Neural progenitor cell (in vitro differentiated cells): ENCODE data around the gene DNAAF2. TPM values are rescaled to one million over a fixed set of nuclear protein-coding genes. Genes with fewer than 3 reads are reported as not detected.

ENCODE experiments used
- DNase-seq: peaks from one replicate; pipeline ENCODE4 v3.0.0-alpha.2; 2016; ENCODE audit warnings: low spot score
- H2AFZ ChIP-seq: fragments of 200-600 bp; sonication (generic); replicated peaks from 2 replicates; pipeline ENCODE4 v1.6.1; 2016; ENCODE audit warnings: antibody characterized with exemption
- H3F3A ChIP-seq: fragments of 200-600 bp; sonication (generic); 2 replicates; pipeline ENCODE4 v1.6.1; 2016; ENCODE audit warnings: antibody characterized with exemption, low read depth
- H3K27ac ChIP-seq: fragments of 200-600 bp; sonication (generic); 2 replicates; pipeline ENCODE4 v1.5.1; 2016; ENCODE audit warnings: mild to moderate bottlenecking
- H3K27me3 ChIP-seq: fragments of 200-600 bp; sonication (generic); 2 replicates; pipeline ENCODE4 v1.6.1; 2016; ENCODE audit warnings: mild to moderate bottlenecking, moderate library complexity
- H3K36me3 ChIP-seq: fragments of 200-600 bp; sonication (generic); 2 replicates; pipeline ENCODE4 v1.5.1; 2016
- H3K4me1 ChIP-seq: fragments of 200-600 bp; sonication (generic); 2 replicates; pipeline ENCODE4 v1.6.1; 2016; ENCODE audit warnings: mixed run types
- H3K4me2 ChIP-seq: fragments of 200-600 bp; sonication (generic); 2 replicates; pipeline ENCODE4 v1.6.1; 2016
- H3K4me3 ChIP-seq: fragments of 200-600 bp; sonication (generic); 2 replicates; pipeline ENCODE4 v1.5.1; 2016
- H3K79me2 ChIP-seq: fragments of 200-600 bp; sonication (generic); 2 replicates; pipeline ENCODE4 v1.6.1; 2016; ENCODE audit warnings: low read depth
- H3K9ac ChIP-seq: fragments of 200-600 bp; sonication (generic); 2 replicates; pipeline ENCODE4 v1.6.1; 2016
- H3K9me3 ChIP-seq: fragments of 200-600 bp; sonication (generic); 2 replicates; pipeline ENCODE4 v1.5.1; 2016; ENCODE audit warnings: low read depth
- H4K20me1 ChIP-seq: fragments of 200-600 bp; sonication (generic); 2 replicates; pipeline ENCODE4 v1.6.1; 2016; ENCODE audit warnings: low read depth
- H3K27ac Mint-ChIP-seq: 3 replicates; pipeline ENCODE4 v1.8.0; 2021; ENCODE audit warnings: mixed read lengths
- H3K27me3 Mint-ChIP-seq: 2 replicates; pipeline ENCODE4 v1.8.0; 2022; ENCODE audit warnings: low read depth, mild to moderate bottlenecking, inconsistent platforms, moderate library complexity, mixed read lengths; ENCODE audit not compliant: insufficient read depth
- H3K36me3 Mint-ChIP-seq: 3 replicates; pipeline ENCODE4 v1.8.0; 2021; ENCODE audit warnings: mixed read lengths
- H3K4me1 Mint-ChIP-seq: 3 replicates; pipeline ENCODE4 v1.8.0; 2021; ENCODE audit warnings: mixed read lengths
- H3K4me3 Mint-ChIP-seq: 3 replicates; pipeline ENCODE4 v1.8.0; 2021; ENCODE audit warnings: mild to moderate bottlenecking, moderate library complexity, mixed read lengths
- H3K9me3 Mint-ChIP-seq: 3 replicates; pipeline ENCODE4 v1.8.0; 2020; ENCODE audit warnings: mixed read lengths
- CTCF ChIP-seq: fragments of 200-600 bp; sonication (generic); IDR thresholded peaks from 2 replicates; pipeline ENCODE4 v1.5.1; 2017; ENCODE audit warnings: antibody characterized with exemption, mild to moderate bottlenecking
- EZH2 ChIP-seq: fragments of 200-600 bp; sonication (generic); IDR thresholded peaks from 2 replicates; pipeline ENCODE4 v1.6.1; 2017; ENCODE audit warnings: antibody characterized with exemption, mild to moderate bottlenecking, moderate library complexity
- EZH2phosphoT487 ChIP-seq: fragments of 200-600 bp; sonication (generic); IDR thresholded peaks from 2 replicates; pipeline ENCODE4 v1.6.1; 2017; ENCODE audit warnings: antibody characterized with exemption
- total RNA-seq: library from RNA; depleted of rRNA; stranded (reverse); fragments of >200 nt; gene quantifications from 2 replicates; pipeline ENCODE4 v1.2.3, GENCODE V29; 2015; ENCODE audit warnings: low replicate concordance

Gene DNAAF2
- total RNA-seq, 1 donor from 2014 or later = 35.1 TPM

GRCh38 chr14:49617852-49618519 is 17.1 kb downstream of the DNAAF2 start:
- Mint-ChIP-seq H3K27me3 (peaks cover 5% of the 10 kb centered on the region), H3K4me3 (no peak overlapping the region), H3K27ac (no peak overlapping the region), H3K36me3 (peaks cover 23% of the 10 kb centered on the region), H3K9me3 (no peaks in the 10 kb centered on the region), H3K4me1 (peaks cover 30% of the 10 kb centered on the region)
- Histone ChIP-seq H3K79me2 (peaks cover 53% of the 10 kb centered on the region), H3K4me3 (no peak overlapping the region), H3K9me3 (no peaks in the 10 kb centered on the region), H3F3A (peaks cover 44% of the 10 kb centered on the region), H2AFZ (no peak overlapping the region), H3K27me3 (no peaks in the 10 kb centered on the region), H3K27ac (no peak overlapping the region), H4K20me1 (peaks cover 37% of the 10 kb centered on the region), H3K36me3 (peaks cover 8% of the 10 kb centered on the region), H3K9ac (no peak overlapping the region), H3K4me2 (no peak overlapping the region), H3K4me1 (peaks cover 22% of the 10 kb centered on the region)
- TF ChIP-seq EZH2phosphoT487 = no peak
- TF ChIP-seq EZH2 = no peak
- no peak for TF ChIP-seq CTCF
- no peak for DNase-seq

GRCh38 chr14:49615776-49616175 is 19.3 kb downstream of the DNAAF2 start:
- Histone ChIP-seq H3K4me2 (no peak overlapping the region), H3K4me3 (no peak overlapping the region), H2AFZ (no peak overlapping the region), H3K79me2 (peaks cover 48% of the 10 kb centered on the region), H3K9ac (no peak overlapping the region), H3K36me3 (peaks cover 4% of the 10 kb centered on the region), H3K27ac (no peak overlapping the region), H3K27me3 (no peaks in the 10 kb centered on the region), H3K4me1 (peaks cover 7% of the 10 kb centered on the region), H3K9me3 (no peaks in the 10 kb centered on the region), H3F3A (peaks cover 39% of the 10 kb centered on the region), H4K20me1 (peaks cover 19% of the 10 kb centered on the region)
- Mint-ChIP-seq H3K36me3 (peaks cover 21% of the 10 kb centered on the region), H3K27ac (no peak overlapping the region), H3K4me1 (peaks cover 17% of the 10 kb centered on the region), H3K27me3 (peaks cover 5% of the 10 kb centered on the region), H3K9me3 (no peaks in the 10 kb centered on the region), H3K4me3 (no peak overlapping the region)
- TF ChIP-seq EZH2phosphoT487 (no peak), EZH2 (no peak), CTCF (no peak)
- no peak for DNase-seq

DNA sequence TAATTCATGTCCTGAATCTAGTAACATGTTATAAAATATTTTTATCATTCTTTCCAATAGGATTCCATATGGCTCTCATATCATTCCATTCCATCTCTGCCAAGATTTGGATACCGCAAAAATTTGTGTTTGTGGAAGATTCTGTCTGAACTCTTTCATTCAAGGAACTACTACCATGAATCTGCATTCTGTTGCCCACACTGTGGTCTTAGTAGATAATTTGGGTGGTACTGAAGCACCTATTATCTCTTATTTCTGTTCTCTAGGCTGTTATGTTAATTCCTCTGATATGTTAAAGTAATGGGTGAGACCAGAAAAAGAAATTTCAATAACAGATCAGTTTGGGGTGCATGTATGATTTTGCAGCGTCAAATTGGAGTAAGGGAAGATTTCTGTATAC is 20.8 kb downstream of the DNAAF2 start:
- no peaks in the 10 kb centered on the region for H3K9me3 ChIP-seq
- peaks cover 4% of the 10 kb centered on the region for H3K36me3 ChIP-seq

More for the DNA sequence above, 20.8 kb downstream of the DNAAF2 start:
- Mint-ChIP-seq H3K4me3 (no peak overlapping the region), H3K9me3 (no peaks in the 10 kb centered on the region), H3K27ac (no peak overlapping the region), H3K36me3 (peaks cover 25% of the 10 kb centered on the region), H3K27me3 (no peaks in the 10 kb centered on the region), H3K4me1 (peaks cover 9% of the 10 kb centered on the region)
- Histone ChIP-seq H3K27me3 (no peaks in the 10 kb centered on the region), H3K4me2 (no peak overlapping the region), H4K20me1 (peaks cover 11% of the 10 kb centered on the region), H3K27ac (no peak overlapping the region), H3K9ac (no peak overlapping the region), H3F3A (peaks cover 31% of the 10 kb centered on the region), H3K79me2 (peaks cover 36% of the 10 kb centered on the region), H2AFZ (no peak overlapping the region), H3K4me3 (no peak overlapping the region), H3K4me1 (peaks cover 2% of the 10 kb centered on the region)
- DNase-seq = no peak
- no peak for TF ChIP-seq CTCF
- TF ChIP-seq EZH2phosphoT487 = no peak
- TF ChIP-seq EZH2 = no peak
